ENCODE measurements around the gene YAE1.

The YAE1 gene

GRCh38 chr7:39554583-39555165 is 11.5 kb upstream of the YAE1 start:
- no peak for DNase-seq (ENCODE audit: low spot score)

GRCh38 chr7:39557222-39557621 is 9.0 kb upstream of the YAE1 start:
- DNase-seq (ENCODE audit: low spot score), result no peak

- DNase-seq (ENCODE audit: low spot score), result no peak
These were observed 8.3 kb upstream of the YAE1 start for GRCh38 chr7:39557911-39558310.

GRCh38 chr7:39560408-39560807 is 5.8 kb upstream of the YAE1 start:
- DNase-seq (ENCODE audit: low spot score), result no peak

GRCh38 chr7:39560997-39561396 is 5.2 kb upstream of the YAE1 start:
- DNase-seq (ENCODE audit: low spot score), result no peak

GRCh38 chr7:39565538-39565937 is 666 bp upstream of the YAE1 start:
- no peak for DNase-seq (ENCODE audit: low spot score)

- no peak for DNase-seq (ENCODE audit: low spot score)
These were observed 1.1 kb downstream of the YAE1 start for GRCh38 chr7:39567294-39567693.

GRCh38 chr7:39574673-39575349 is 8.6 kb downstream of the YAE1 start:
- no peak for DNase-seq (ENCODE audit: low spot score)

GRCh38 chr7:39577229-39577874 is 11.1 kb downstream of the YAE1 start:
- no peak for DNase-seq (ENCODE audit: low spot score)

GRCh38 chr7:39580149-39580874 is 14.1 kb downstream of the YAE1 start:
- peak; percentile 74 for DNase-seq (ENCODE audit: low spot score)

- DNase-seq (ENCODE audit: low spot score), result no peak
These were observed 16.3 kb downstream of the YAE1 start for GRCh38 chr7:39582536-39582935.

- no peak for DNase-seq (ENCODE audit: low spot score)
These were observed 17.3 kb downstream of the YAE1 start for GRCh38 chr7:39583539-39583938.

- no peak for DNase-seq (ENCODE audit: low spot score)
These were observed 21.2 kb downstream of the YAE1 start for GRCh38 chr7:39587393-39587792.

GRCh38 chr7:39588416-39588815 is 22.2 kb downstream of the YAE1 start:
- no peak for DNase-seq (ENCODE audit: low spot score)

GRCh38 chr7:39589323-39590111 is 23.3 kb downstream of the YAE1 start:
- peak; percentile 62 for DNase-seq (ENCODE audit: low spot score)

- DNase-seq (ENCODE audit: low spot score), result no peak
These were observed 26.4 kb downstream of the YAE1 start for GRCh38 chr7:39592586-39592985.

GRCh38 chr7:39594988-39595620 is 28.9 kb downstream of the YAE1 start:
- peak; percentile 50 for DNase-seq (ENCODE audit: low spot score)

GRCh38 chr7:39602351-39602750 is 36.1 kb downstream of the YAE1 start:
- no peak for DNase-seq (ENCODE audit: low spot score)

- DNase-seq (ENCODE audit: low spot score), result no peak
These were observed 37.7 kb downstream of the YAE1 start for GRCh38 chr7:39603924-39604323.

- no peak for DNase-seq (ENCODE audit: low spot score)
These were observed 38.9 kb downstream of the YAE1 start for GRCh38 chr7:39605087-39605486.

GRCh38 chr7:39606352-39606751 is 40.1 kb downstream of the YAE1 start:
- DNase-seq (ENCODE audit: low spot score), result no peak

GRCh38 chr7:39606941-39607340 is 40.7 kb downstream of the YAE1 start:
- no peak for DNase-seq (ENCODE audit: low spot score)

All from D341Med (cell line).